Measurements from ENCODE around the gene MLLT11. TPM values are rescaled to one million over a fixed set of nuclear protein-coding genes. Genes with fewer than 3 reads are reported as not detected.

MLLT11 gene
- total and polyA plus RNA-seq, 10 of the 15 experiments (the other 5 are each of a cell fraction or from before 2014, with no cell fraction given) = 6.2 to 27.3 (median 9.2) TPM

DNA sequence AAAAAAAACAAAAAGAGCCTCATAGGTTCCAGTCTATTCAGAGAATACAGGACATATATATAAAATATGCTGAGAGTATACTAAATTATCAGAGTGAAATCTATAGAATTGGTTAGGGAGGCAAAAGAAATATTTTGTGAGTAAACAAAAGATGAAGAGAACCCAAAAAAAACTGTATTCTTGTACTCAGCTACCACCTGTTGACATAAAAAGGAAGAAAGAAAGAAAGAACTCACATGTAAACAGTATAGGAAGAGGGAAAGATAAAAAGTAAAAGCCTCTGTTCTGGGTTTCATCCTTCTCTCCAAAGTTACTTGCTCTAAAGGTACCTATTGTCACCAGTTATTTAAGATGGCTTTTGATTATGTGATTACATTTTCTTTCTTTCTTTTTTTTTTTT is 33.7 kb upstream of the MLLT11 start:
- ChIA-PET CTCF (interaction anchor here (0.7 to 3.9 kb wide), 5 partner anchors 20 to 129 kb away, joined by 3 to 51 read pairs (median 26); partner anchors contain the start of genes C1orf56, MINDY1 and TNFAIP8L2), RAD21 (ENCODE audit: unreplicated experiment) (interaction anchor here (2.4 kb wide), 1 partner anchor 130 kb away, joined by 11 read pairs; the partner anchor contains the start of gene TNFAIP8L2), SMC1A (ENCODE audit: uncharacterized antibody, unreplicated experiment) (interaction anchor here (0.7 to 3.0 kb wide), 3 partner anchors 73 to 133 kb away, joined by 3 to 23 read pairs (median 18); partner anchors contain the start of gene TNFAIP8L2), POLR2A (interaction anchor here (0.6 kb wide), 1 partner anchor 148 kb away, joined by 4 read pairs; no protein-coding TSS in a partner anchor)
- Histone ChIP-seq H3K4me2 (ENCODE audit: control insufficient read depth, insufficient read depth) (no peak overlapping the region), H4K20me1 (ENCODE audit: control insufficient read depth, insufficient read depth) (no peaks in the 10 kb centered on the region), H3K36me3 (ENCODE audit: control insufficient read depth in 2 of 2, insufficient read depth in 2 of 2, low read length in 1 of 2) (peaks cover 5 to 6% of the 10 kb centered on the region in 2 experiments; a peak in 3 of 4 replicates), H3K4me1 (ENCODE audit: control insufficient read depth, insufficient read depth, low read length) (no peaks in the 10 kb centered on the region), H3K27ac (ENCODE audit: control insufficient read depth, insufficient read depth) (no peak overlapping the region), H3K4me3 (no peak overlapping the region), H3K9me3 (replicated peaks; ENCODE audit: control insufficient read depth, insufficient read depth, low read length) (no peaks in the 10 kb centered on the region), H3K9ac (ENCODE audit: control insufficient read depth, insufficient read depth, low read length) (no peak overlapping the region), H3K27me3 (replicated peaks in 1 of 2; ENCODE audit: control insufficient read depth in 2 of 2, insufficient read depth in 2 of 2, low read length in 1 of 2) (no peaks in the 10 kb centered on the region), H2AFZ (ENCODE audit: control insufficient read depth, low read depth, low read length) (no peak overlapping the region), H3K79me2 (ENCODE audit: control insufficient read depth, insufficient read depth, low read length) (no peaks in the 10 kb centered on the region)
- FAIRE-seq (no peak), DNase-seq (ENCODE audit: low read depth, low spot score) (no peak), ATAC-seq (no peak)
- intact Hi-C loops (cut with micrococcal nuclease; ENCODE audit: unreplicated experiment) (no loop called here), in situ Hi-C loops (cut with MboI) (no loop called here)
- BruUV-seq (replicated peaks) = no TSS peak
- TF ChIP-seq, protein P1, sequence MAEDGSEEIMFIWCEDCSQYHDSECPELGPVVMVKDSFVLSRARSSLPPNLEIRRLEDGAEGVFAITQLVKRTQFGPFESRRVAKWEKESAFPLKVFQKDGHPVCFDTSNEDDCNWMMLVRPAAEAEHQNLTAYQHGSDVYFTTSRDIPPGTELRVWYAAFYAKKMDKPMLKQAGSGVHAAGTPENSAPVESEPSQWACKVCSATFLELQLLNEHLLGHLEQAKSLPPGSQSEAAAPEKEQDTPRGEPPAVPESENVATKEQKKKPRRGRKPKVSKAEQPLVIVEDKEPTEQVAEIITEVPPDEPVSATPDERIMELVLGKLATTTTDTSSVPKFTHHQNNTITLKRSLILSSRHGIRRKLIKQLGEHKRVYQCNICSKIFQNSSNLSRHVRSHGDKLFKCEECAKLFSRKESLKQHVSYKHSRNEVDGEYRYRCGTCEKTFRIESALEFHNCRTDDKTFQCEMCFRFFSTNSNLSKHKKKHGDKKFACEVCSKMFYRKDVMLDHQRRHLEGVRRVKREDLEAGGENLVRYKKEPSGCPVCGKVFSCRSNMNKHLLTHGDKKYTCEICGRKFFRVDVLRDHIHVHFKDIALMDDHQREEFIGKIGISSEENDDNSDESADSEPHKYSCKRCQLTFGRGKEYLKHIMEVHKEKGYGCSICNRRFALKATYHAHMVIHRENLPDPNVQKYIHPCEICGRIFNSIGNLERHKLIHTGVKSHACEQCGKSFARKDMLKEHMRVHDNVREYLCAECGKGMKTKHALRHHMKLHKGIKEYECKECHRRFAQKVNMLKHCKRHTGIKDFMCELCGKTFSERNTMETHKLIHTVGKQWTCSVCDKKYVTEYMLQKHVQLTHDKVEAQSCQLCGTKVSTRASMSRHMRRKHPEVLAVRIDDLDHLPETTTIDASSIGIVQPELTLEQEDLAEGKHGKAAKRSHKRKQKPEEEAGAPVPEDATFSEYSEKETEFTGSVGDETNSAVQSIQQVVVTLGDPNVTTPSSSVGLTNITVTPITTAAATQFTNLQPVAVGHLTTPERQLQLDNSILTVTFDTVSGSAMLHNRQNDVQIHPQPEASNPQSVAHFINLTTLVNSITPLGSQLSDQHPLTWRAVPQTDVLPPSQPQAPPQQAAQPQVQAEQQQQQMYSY (CRISPR knock-in tag; IDR thresholded peaks at IDR 0.05) = no peak
- TF ChIP-seq, protein P2, sequence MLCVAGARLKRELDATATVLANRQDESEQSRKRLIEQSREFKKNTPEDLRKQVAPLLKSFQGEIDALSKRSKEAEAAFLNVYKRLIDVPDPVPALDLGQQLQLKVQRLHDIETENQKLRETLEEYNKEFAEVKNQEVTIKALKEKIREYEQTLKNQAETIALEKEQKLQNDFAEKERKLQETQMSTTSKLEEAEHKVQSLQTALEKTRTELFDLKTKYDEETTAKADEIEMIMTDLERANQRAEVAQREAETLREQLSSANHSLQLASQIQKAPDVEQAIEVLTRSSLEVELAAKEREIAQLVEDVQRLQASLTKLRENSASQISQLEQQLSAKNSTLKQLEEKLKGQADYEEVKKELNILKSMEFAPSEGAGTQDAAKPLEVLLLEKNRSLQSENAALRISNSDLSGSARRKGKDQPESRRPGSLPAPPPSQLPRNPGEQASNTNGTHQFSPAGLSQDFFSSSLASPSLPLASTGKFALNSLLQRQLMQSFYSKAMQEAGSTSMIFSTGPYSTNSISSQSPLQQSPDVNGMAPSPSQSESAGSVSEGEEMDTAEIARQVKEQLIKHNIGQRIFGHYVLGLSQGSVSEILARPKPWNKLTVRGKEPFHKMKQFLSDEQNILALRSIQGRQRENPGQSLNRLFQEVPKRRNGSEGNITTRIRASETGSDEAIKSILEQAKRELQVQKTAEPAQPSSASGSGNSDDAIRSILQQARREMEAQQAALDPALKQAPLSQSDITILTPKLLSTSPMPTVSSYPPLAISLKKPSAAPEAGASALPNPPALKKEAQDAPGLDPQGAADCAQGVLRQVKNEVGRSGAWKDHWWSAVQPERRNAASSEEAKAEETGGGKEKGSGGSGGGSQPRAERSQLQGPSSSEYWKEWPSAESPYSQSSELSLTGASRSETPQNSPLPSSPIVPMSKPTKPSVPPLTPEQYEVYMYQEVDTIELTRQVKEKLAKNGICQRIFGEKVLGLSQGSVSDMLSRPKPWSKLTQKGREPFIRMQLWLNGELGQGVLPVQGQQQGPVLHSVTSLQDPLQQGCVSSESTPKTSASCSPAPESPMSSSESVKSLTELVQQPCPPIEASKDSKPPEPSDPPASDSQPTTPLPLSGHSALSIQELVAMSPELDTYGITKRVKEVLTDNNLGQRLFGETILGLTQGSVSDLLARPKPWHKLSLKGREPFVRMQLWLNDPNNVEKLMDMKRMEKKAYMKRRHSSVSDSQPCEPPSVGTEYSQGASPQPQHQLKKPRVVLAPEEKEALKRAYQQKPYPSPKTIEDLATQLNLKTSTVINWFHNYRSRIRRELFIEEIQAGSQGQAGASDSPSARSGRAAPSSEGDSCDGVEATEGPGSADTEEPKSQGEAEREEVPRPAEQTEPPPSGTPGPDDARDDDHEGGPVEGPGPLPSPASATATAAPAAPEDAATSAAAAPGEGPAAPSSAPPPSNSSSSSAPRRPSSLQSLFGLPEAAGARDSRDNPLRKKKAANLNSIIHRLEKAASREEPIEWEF (IDR thresholded peaks at IDR 0.05; ENCODE audit: insufficient replicate concordance, low read depth, low read length) = no peak
- TF ChIP-seq, protein P3, sequence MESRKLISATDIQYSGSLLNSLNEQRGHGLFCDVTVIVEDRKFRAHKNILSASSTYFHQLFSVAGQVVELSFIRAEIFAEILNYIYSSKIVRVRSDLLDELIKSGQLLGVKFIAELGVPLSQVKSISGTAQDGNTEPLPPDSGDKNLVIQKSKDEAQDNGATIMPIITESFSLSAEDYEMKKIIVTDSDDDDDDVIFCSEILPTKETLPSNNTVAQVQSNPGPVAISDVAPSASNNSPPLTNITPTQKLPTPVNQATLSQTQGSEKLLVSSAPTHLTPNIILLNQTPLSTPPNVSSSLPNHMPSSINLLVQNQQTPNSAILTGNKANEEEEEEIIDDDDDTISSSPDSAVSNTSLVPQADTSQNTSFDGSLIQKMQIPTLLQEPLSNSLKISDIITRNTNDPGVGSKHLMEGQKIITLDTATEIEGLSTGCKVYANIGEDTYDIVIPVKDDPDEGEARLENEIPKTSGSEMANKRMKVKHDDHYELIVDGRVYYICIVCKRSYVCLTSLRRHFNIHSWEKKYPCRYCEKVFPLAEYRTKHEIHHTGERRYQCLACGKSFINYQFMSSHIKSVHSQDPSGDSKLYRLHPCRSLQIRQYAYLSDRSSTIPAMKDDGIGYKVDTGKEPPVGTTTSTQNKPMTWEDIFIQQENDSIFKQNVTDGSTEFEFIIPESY (IDR thresholded peaks at IDR 0.05) = no peak
- TF ChIP-seq, protein P4, sequence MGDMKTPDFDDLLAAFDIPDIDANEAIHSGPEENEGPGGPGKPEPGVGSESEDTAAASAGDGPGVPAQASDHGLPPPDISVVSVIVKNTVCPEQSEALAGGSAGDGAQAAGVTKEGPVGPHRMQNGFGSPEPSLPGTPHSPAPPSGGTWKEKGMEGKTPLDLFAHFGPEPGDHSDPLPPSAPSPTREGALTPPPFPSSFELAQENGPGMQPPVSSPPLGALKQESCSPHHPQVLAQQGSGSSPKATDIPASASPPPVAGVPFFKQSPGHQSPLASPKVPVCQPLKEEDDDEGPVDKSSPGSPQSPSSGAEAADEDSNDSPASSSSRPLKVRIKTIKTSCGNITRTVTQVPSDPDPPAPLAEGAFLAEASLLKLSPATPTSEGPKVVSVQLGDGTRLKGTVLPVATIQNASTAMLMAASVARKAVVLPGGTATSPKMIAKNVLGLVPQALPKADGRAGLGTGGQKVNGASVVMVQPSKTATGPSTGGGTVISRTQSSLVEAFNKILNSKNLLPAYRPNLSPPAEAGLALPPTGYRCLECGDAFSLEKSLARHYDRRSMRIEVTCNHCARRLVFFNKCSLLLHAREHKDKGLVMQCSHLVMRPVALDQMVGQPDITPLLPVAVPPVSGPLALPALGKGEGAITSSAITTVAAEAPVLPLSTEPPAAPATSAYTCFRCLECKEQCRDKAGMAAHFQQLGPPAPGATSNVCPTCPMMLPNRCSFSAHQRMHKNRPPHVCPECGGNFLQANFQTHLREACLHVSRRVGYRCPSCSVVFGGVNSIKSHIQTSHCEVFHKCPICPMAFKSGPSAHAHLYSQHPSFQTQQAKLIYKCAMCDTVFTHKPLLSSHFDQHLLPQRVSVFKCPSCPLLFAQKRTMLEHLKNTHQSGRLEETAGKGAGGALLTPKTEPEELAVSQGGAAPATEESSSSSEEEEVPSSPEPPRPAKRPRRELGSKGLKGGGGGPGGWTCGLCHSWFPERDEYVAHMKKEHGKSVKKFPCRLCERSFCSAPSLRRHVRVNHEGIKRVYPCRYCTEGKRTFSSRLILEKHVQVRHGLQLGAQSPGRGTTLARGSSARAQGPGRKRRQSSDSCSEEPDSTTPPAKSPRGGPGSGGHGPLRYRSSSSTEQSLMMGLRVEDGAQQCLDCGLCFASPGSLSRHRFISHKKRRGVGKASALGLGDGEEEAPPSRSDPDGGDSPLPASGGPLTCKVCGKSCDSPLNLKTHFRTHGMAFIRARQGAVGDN (IDR thresholded peaks at IDR 0.05) = no peak
- TF ChIP-seq CBX3 (IDR thresholded peaks at IDR 0.05; ENCODE audit: borderline replicate concordance, low read depth) = no peak
- TF ChIP-seq NFYA (IDR thresholded peaks at IDR 0.05; ENCODE audit: borderline replicate concordance, low read depth, low read length) = no peak
- TF ChIP-seq MXI1 (IDR thresholded peaks at IDR 0.05; ENCODE audit: low read depth, low read length) = no peak

All from GM12878 (cell line).